ENCODE data around the gene CFAP410. TPM values are rescaled to one million over a fixed set of nuclear protein-coding genes. Genes with fewer than 3 reads are reported as not detected.

CFAP410 gene
- total RNA-seq, 2 donors from 2014 or later = 33.1 to 35.7 TPM

DNA sequence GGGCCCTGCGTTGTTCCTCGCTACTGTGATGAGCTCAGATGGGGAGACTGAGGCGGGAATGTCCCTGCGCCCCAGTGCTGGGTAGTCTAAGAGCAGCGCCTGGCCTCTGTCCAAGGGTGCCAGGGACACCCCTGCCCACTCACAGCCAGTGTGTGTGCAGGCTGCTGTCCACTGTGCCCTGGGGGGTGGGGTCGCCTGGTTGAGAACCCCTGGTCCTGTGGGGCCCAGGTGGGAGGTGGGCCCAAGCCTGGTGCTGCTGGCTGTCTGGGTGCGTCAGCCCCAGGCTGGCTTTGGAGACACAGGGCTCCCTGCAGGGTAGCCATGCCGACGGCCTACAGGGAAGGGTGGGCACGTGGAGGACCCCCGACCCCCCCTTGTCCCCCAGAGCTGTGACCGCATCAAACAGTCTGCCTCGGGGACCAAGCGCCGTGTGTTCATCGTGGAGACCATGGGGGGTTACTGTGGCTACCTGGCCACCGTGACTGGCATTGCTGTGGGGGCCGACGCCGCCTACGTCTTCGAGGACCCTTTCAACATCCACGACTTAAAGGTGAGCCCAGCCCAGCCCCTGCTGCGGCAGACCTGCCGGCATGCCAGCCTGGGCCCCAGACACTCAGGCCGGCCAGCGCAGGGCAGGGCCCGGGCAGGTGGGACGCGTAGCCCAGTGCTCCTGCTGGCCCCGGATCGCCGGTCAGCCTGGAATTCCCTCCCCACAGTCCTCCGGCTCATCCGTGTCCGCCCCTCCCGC is 14.9 kb downstream of the CFAP410 start:
- TF ChIP-seq, protein P1, sequence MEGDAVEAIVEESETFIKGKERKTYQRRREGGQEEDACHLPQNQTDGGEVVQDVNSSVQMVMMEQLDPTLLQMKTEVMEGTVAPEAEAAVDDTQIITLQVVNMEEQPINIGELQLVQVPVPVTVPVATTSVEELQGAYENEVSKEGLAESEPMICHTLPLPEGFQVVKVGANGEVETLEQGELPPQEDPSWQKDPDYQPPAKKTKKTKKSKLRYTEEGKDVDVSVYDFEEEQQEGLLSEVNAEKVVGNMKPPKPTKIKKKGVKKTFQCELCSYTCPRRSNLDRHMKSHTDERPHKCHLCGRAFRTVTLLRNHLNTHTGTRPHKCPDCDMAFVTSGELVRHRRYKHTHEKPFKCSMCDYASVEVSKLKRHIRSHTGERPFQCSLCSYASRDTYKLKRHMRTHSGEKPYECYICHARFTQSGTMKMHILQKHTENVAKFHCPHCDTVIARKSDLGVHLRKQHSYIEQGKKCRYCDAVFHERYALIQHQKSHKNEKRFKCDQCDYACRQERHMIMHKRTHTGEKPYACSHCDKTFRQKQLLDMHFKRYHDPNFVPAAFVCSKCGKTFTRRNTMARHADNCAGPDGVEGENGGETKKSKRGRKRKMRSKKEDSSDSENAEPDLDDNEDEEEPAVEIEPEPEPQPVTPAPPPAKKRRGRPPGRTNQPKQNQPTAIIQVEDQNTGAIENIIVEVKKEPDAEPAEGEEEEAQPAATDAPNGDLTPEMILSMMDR (conservative IDR thresholded peaks at IDR 0.05) = no peak
- Histone ChIP-seq H3K9me3 (ENCODE audit: control insufficient read depth, low read length) (no peaks in the 10 kb centered on the region), H3K4me3 (ENCODE audit: low read length) (no peak overlapping the region), H3K27me3 (ENCODE audit: control insufficient read depth, insufficient read depth, low read length, poor library complexity, severe bottlenecking) (no peaks in the 10 kb centered on the region), H3K36me3 (ENCODE audit: control insufficient read depth, insufficient read depth, low read length) (peaks cover 14% of the 10 kb centered on the region), H3K27ac (ENCODE audit: low read depth, low read length) (no peak overlapping the region), H3K9ac (ENCODE audit: extremely low read depth, low read length, poor library complexity, severe bottlenecking) (no peak overlapping the region), H3K4me1 (ENCODE audit: control insufficient read depth, insufficient read depth, low read length) (no peaks in the 10 kb centered on the region)
- no peak overlapping the region for H3K27ac Mint-ChIP-seq
- no peak overlapping the region for H3K4me3 Mint-ChIP-seq
- H3K36me3 Mint-ChIP-seq (ENCODE audit: low read depth) = peaks cover 12% of the 10 kb centered on the region
- 95 to 97% methylated on average over 18 to 37 of the region's 37 CpGs for WGBS, 2 experiments (ENCODE audit: insufficient coverage in 1 of 2, insufficient read length in 1 of 2)
- no peaks in the 10 kb centered on the region for H3K9me3 Mint-ChIP-seq
- H3K4me1 Mint-ChIP-seq = no peaks in the 10 kb centered on the region
- H3K27me3 Mint-ChIP-seq (ENCODE audit: insufficient read depth) = no peaks in the 10 kb centered on the region
- DNase-seq = no peak

DNA sequence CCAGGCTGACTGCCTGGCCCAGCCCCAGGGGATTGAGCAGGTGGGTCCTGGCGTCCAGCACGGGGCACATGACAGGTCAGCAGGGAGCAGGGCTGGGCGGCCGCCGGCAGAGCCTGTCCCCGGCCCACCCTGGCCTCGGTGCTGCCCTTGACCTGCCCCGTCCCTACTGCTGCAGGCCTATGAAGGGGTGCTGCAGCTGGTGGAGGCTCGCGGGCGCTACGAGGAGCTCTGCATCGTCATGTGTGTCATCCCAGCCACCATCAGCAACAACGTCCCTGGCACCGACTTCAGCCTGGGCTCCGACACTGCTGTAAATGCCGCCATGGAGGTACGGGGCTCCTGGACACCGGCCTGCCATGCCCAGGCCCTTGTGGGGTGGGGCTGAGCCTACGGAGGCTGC is 15.6 kb downstream of the CFAP410 start:
- Mint-ChIP-seq H3K9me3 (no peaks in the 10 kb centered on the region), H3K36me3 (ENCODE audit: low read depth) (peaks cover 14% of the 10 kb centered on the region), H3K4me1 (no peaks in the 10 kb centered on the region), H3K4me3 (no peak overlapping the region), H3K27me3 (ENCODE audit: insufficient read depth) (no peaks in the 10 kb centered on the region), H3K27ac (no peak overlapping the region)
- TF ChIP-seq, protein P1 (conservative IDR thresholded peaks at IDR 0.05) = no peak
- Histone ChIP-seq H3K36me3 (ENCODE audit: control insufficient read depth, insufficient read depth, low read length) (peaks cover 14% of the 10 kb centered on the region), H3K9me3 (ENCODE audit: control insufficient read depth, low read length) (no peaks in the 10 kb centered on the region), H3K9ac (ENCODE audit: extremely low read depth, low read length, poor library complexity, severe bottlenecking) (no peak overlapping the region), H3K27ac (ENCODE audit: low read depth, low read length) (no peak overlapping the region), H3K4me1 (ENCODE audit: control insufficient read depth, insufficient read depth, low read length) (no peaks in the 10 kb centered on the region), H3K4me3 (ENCODE audit: low read length) (no peak overlapping the region), H3K27me3 (ENCODE audit: control insufficient read depth, insufficient read depth, low read length, poor library complexity, severe bottlenecking) (no peaks in the 10 kb centered on the region)
- WGBS, 2 experiments (ENCODE audit: insufficient coverage in 1 of 2, insufficient read length in 1 of 2) = 91 to 92% methylated on average over 16 to 20 of the region's 20 CpGs
- DNase-seq = no peak

DNA sequence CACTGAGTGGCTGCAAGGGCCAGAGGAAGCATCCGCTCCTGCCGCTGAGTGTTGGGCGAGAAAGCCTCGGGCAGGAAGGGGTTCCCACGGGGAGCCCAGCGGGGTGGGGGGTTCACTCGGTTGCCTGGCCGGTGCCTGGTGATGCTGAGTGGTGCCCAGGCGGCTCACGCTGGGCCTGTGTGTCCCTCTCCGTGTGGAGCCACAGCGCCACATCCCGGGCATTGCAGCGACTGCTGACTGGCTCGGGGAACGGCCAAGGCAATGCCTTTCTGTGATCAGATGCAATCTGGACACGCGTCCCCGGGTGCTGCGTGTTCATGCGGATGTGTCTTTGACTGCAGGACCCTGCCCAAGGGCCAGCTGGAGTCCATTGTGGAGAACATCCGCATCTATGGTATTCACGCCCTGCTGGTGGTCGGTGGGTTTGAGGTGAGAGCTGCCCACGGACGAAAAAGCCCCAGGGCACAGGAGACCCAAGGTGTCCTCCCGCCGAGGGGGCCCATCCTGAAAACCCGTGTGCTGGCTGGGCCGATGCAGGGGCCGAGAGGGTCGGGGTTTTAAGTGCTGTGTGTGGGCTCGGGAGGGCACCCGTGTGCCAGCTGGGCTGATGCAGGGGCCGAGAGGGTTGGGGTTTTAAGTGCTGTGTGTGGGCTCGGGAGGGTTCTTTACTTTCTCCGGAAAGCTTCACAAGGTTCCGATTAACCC is 16.4 kb downstream of the CFAP410 start:
- WGBS, 2 experiments (ENCODE audit: insufficient coverage in 1 of 2, insufficient read length in 1 of 2) = 91 to 95% methylated on average over 19 to 38 of the region's 38 CpGs
- no peak overlapping the region for H3K27ac ChIP-seq (ENCODE audit: low read depth, low read length)
- TF ChIP-seq, protein P1 (conservative IDR thresholded peaks at IDR 0.05) = no peak
- Mint-ChIP-seq H3K36me3 (ENCODE audit: low read depth) (peaks cover 14% of the 10 kb centered on the region), H3K4me3 (no peak overlapping the region), H3K27ac (no peak overlapping the region), H3K9me3 (no peaks in the 10 kb centered on the region), H3K4me1 (no peaks in the 10 kb centered on the region), H3K27me3 (ENCODE audit: insufficient read depth) (no peaks in the 10 kb centered on the region)
- peaks cover 20% of the 10 kb centered on the region for H3K36me3 ChIP-seq (ENCODE audit: control insufficient read depth, insufficient read depth, low read length)
- no peaks in the 10 kb centered on the region for H3K27me3 ChIP-seq (ENCODE audit: control insufficient read depth, insufficient read depth, low read length, poor library complexity, severe bottlenecking)
- H3K9ac ChIP-seq (ENCODE audit: extremely low read depth, low read length, poor library complexity, severe bottlenecking) = no peak overlapping the region
- no peaks in the 10 kb centered on the region for H3K4me1 ChIP-seq (ENCODE audit: control insufficient read depth, insufficient read depth, low read length)
- DNase-seq = no peak
- H3K4me3 ChIP-seq (ENCODE audit: low read length) = no peak overlapping the region
- no peaks in the 10 kb centered on the region for H3K9me3 ChIP-seq (ENCODE audit: control insufficient read depth, low read length)
